ENCODE measurements around the gene CDKN2A. TPM values are rescaled to one million over a fixed set of nuclear protein-coding genes. Genes with fewer than 3 reads are reported as not detected.

CDKN2A gene
- polyA plus RNA-seq, 1 donor from 2014 or later = not detected

DNA sequence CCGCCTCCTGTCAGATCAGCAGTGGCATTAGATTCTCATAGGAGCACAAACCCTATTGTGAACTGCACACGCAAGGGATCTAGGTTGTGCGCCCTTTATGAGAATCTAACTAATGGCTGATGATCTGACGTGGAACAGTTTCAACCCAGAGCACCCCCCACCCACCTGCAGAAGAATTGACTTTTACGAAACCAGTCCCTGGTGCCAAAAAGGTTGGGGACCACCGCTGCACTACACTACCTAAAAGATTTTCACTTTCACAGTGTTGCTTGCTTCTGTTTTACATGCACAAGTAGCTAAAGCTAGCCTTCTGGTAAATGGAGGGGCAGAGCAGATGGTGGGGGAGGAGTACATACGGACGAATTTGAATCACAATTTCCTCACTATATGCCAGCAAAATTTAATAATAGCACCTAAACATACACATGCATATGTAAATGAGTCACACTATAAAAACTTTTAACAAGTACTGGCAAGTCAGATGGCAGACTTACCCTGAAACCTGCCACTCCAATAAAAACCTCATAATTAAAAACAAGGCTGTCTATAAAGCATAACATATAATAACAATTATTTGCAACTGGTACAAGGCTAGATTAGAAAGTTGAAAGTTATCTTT, 38.9 kb upstream of the CDKN2A start:
- Histone ChIP-seq H3K79me2 (replicated peaks; ENCODE audit: insufficient read depth, low read length) (no peaks in the 10 kb centered on the region), H3K9me2 (ENCODE audit: insufficient read depth, low read length) (no peaks in the 10 kb centered on the region), H3K9ac (ENCODE audit: low read length) (no peak overlapping the region), H3K36me3 (ENCODE audit: insufficient read depth, low read length) (no peaks in the 10 kb centered on the region), H4K20me1 (ENCODE audit: insufficient read depth) (no peaks in the 10 kb centered on the region), H3K4me3 (ENCODE audit: low read length) (no peak overlapping the region), H2AFZ (ENCODE audit: low read depth, low read length) (no peak overlapping the region), H3K27ac (ENCODE audit: low read length) (no peak overlapping the region), H3K27me3 (ENCODE audit: insufficient read depth, low read depth, low read length) (no peaks in the 10 kb centered on the region), H3K9me3 (ENCODE audit: low read length) (no peaks in the 10 kb centered on the region), H3F3A (ENCODE audit: insufficient read depth, low read length, poor library complexity, severe bottlenecking) (no peaks in the 10 kb centered on the region), H3K4me2 (ENCODE audit: low read length) (no peak overlapping the region)
- TF ChIP-seq EZH2 (IDR thresholded peaks at IDR 0.05; ENCODE audit: borderline replicate concordance, insufficient read depth, low read length, poor library complexity, severe bottlenecking) (no peak), TAF1 (IDR thresholded peaks at IDR 0.05; ENCODE audit: low read depth) (no peak), POLR2AphosphoS5 (IDR thresholded peaks at IDR 0.05) (no peak), MXI1 (conservative IDR thresholded peaks at IDR 0.05; ENCODE audit: poor library complexity, severe bottlenecking) (no peak), SMC3 (conservative IDR thresholded peaks at IDR 0.05; ENCODE audit: poor library complexity) (no peak), EP300 (conservative IDR thresholded peaks at IDR 0.05; ENCODE audit: poor library complexity, severe bottlenecking) (no peak), RAD21 (conservative IDR thresholded peaks at IDR 0.05) (no peak)
- TF ChIP-seq, protein P1, sequence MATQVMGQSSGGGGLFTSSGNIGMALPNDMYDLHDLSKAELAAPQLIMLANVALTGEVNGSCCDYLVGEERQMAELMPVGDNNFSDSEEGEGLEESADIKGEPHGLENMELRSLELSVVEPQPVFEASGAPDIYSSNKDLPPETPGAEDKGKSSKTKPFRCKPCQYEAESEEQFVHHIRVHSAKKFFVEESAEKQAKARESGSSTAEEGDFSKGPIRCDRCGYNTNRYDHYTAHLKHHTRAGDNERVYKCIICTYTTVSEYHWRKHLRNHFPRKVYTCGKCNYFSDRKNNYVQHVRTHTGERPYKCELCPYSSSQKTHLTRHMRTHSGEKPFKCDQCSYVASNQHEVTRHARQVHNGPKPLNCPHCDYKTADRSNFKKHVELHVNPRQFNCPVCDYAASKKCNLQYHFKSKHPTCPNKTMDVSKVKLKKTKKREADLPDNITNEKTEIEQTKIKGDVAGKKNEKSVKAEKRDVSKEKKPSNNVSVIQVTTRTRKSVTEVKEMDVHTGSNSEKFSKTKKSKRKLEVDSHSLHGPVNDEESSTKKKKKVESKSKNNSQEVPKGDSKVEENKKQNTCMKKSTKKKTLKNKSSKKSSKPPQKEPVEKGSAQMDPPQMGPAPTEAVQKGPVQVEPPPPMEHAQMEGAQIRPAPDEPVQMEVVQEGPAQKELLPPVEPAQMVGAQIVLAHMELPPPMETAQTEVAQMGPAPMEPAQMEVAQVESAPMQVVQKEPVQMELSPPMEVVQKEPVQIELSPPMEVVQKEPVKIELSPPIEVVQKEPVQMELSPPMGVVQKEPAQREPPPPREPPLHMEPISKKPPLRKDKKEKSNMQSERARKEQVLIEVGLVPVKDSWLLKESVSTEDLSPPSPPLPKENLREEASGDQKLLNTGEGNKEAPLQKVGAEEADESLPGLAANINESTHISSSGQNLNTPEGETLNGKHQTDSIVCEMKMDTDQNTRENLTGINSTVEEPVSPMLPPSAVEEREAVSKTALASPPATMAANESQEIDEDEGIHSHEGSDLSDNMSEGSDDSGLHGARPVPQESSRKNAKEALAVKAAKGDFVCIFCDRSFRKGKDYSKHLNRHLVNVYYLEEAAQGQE (IDR thresholded peaks at IDR 0.05; ENCODE audit: borderline replicate concordance) = no peak
- TF ChIP-seq, protein P2, sequence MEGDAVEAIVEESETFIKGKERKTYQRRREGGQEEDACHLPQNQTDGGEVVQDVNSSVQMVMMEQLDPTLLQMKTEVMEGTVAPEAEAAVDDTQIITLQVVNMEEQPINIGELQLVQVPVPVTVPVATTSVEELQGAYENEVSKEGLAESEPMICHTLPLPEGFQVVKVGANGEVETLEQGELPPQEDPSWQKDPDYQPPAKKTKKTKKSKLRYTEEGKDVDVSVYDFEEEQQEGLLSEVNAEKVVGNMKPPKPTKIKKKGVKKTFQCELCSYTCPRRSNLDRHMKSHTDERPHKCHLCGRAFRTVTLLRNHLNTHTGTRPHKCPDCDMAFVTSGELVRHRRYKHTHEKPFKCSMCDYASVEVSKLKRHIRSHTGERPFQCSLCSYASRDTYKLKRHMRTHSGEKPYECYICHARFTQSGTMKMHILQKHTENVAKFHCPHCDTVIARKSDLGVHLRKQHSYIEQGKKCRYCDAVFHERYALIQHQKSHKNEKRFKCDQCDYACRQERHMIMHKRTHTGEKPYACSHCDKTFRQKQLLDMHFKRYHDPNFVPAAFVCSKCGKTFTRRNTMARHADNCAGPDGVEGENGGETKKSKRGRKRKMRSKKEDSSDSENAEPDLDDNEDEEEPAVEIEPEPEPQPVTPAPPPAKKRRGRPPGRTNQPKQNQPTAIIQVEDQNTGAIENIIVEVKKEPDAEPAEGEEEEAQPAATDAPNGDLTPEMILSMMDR (IDR thresholded peaks at IDR 0.05; ENCODE audit: poor library complexity, severe bottlenecking) = no peak

DNA sequence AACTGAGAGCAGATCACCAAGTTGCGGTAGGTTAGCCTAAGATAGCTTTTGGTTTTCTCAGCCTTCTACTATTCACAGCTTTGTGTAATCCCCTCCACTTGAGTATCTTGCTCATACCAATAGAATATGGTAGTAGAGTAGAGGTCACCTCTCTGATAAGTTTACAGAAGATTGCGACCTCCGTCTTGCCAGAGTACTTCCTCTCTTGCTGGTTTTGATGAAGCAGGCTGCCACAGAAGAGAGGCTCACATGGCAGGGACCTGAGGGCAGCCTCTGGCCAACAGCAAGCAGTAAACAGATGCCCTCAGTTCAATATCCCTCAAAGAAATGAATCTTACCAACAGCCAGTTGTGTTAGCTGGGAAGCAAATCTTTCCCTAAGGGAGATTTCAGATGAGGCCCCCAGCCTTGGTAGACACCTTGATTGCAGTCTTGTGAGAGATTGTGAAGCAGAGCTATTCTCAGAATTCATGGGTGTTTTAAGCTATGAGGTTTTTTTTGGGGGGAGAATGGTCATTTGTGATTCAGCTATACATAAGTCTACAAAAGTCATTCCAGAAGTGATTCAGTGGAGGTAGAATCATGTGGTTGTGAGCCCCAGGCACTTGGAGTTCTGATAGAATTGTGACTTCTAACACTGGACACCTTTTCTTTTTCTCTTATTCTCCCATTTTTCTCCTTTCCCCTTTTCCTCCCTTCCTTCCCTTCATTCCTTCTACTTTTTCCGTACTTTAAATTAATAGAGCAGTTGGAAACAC, 37.6 kb upstream of the CDKN2A start:
- Histone ChIP-seq H3K79me2 (replicated peaks; ENCODE audit: insufficient read depth, low read length) (no peaks in the 10 kb centered on the region), H3K4me2 (ENCODE audit: low read length) (no peak overlapping the region), H3K9me3 (ENCODE audit: low read length) (no peaks in the 10 kb centered on the region), H3F3A (ENCODE audit: insufficient read depth, low read length, poor library complexity, severe bottlenecking) (no peaks in the 10 kb centered on the region), H3K9ac (ENCODE audit: low read length) (no peak overlapping the region), H3K27ac (ENCODE audit: low read length) (no peak overlapping the region), H3K27me3 (ENCODE audit: insufficient read depth, low read depth, low read length) (no peaks in the 10 kb centered on the region), H4K20me1 (ENCODE audit: insufficient read depth) (no peaks in the 10 kb centered on the region), H3K9me2 (ENCODE audit: insufficient read depth, low read length) (no peaks in the 10 kb centered on the region), H3K4me3 (ENCODE audit: low read length) (no peak overlapping the region), H3K36me3 (ENCODE audit: insufficient read depth, low read length) (no peaks in the 10 kb centered on the region), H2AFZ (ENCODE audit: low read depth, low read length) (no peak overlapping the region)
- TF ChIP-seq POLR2AphosphoS5 (IDR thresholded peaks at IDR 0.05) (no peak), TAF1 (IDR thresholded peaks at IDR 0.05; ENCODE audit: low read depth) (no peak), MXI1 (conservative IDR thresholded peaks at IDR 0.05; ENCODE audit: poor library complexity, severe bottlenecking) (no peak), EZH2 (IDR thresholded peaks at IDR 0.05; ENCODE audit: borderline replicate concordance, insufficient read depth, low read length, poor library complexity, severe bottlenecking) (no peak), SMC3 (conservative IDR thresholded peaks at IDR 0.05; ENCODE audit: poor library complexity) (no peak), RAD21 (conservative IDR thresholded peaks at IDR 0.05) (no peak), EP300 (conservative IDR thresholded peaks at IDR 0.05; ENCODE audit: poor library complexity, severe bottlenecking) (no peak)
- TF ChIP-seq, protein P2 (IDR thresholded peaks at IDR 0.05; ENCODE audit: poor library complexity, severe bottlenecking) = no peak
- TF ChIP-seq, protein P1 (IDR thresholded peaks at IDR 0.05; ENCODE audit: borderline replicate concordance) = no peak

Data from neural cell (in vitro differentiated cells).